MM.1S (cell line): ENCODE measurements around the gene AKAP8L.

Source experiments
- CTCF ChIP-seq: fragments of 300-600 bp; sonication (generic); IDR thresholded peaks from 2 replicates; pipeline ENCODE4 v1.5.1; 2016; ENCODE audit warnings: antibody characterized with exemption, low read length, mixed read lengths
- EZH2phosphoT487 ChIP-seq: fragments of 300-600 bp; sonication (generic); IDR thresholded peaks from 2 replicates; pipeline ENCODE4 v1.6.1; 2018; ENCODE audit warnings: antibody characterized with exemption, low read length

GRCh38 chr19:15432629-15433518 lies 14.1 kb upstream of the AKAP8L start:
- TF ChIP-seq EZH2phosphoT487 = no peak
- no peak for TF ChIP-seq CTCF
